ENCODE measurements around the gene WHRN.

The WHRN gene

GRCh38 chr9:114505187-114506081, at the start of gene WHRN:
Gene WHRN, minus strand, starts transcription at chr9:114505473. Its CDS starts 672 bp downstream, at chr9:114504801.
- no peak for DNase-seq

GRCh38 chr9:114553202-114553601, 47.9 kb upstream of the WHRN start:
- no peak for DNase-seq

- no peak for DNase-seq
Observed at GRCh38 chr9:114552706-114553105, 47.4 kb upstream of the WHRN start.

GRCh38 chr9:114551750-114552685, 46.7 kb upstream of the WHRN start:
- no peak for DNase-seq

DNA sequence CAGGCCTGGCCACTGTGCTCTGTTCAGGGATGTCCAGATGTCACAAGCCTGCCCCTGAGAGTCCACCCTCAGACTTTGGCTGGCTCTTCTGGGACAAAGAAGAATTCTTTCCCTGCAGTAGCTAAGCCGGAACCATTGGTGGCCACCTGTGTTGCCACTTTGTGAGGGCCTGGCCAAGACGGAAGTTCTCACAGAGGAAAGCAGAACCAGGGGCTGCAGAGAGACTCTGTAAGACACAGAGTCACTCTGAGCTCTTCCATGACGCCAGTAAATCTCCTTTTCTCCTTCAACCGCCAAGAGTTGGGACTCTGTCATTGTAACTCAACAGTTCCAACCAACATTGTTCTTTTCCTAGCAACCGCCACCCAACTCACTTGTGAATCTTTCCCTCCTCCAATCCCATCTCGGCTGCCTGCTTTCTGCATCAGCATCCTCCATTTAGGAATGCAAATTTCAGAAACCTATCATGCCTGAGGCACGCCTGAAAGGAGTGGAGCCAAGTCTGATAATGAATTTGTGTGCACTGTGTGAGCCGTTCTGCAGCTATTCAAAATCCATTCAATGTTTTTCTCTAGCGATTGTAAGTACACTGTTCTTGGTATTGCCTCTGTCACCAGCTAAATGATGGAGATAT, 44.5 kb upstream of the WHRN start:
- no peak for DNase-seq

GRCh38 chr9:114546851-114547250, 41.6 kb upstream of the WHRN start:
- no peak for DNase-seq

DNA sequence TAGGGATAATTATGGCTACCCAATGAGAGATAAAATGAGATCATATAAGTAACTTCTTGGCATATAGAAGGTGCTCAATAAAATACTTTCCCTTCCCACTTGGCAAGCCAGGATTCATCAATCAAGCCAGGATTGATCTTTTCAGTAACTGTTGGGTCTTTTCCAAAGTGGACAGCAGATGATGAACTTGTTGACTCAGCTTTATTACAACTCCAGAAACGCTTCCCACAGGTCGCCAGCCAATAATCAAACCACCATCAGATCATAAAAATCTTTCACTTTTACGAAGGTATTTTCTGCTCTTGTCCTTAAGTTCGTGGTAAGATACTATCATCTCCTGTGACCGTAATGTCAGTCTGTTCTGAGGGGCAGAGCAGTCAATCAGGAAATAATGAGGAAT, 39.8 kb upstream of the WHRN start:
- no peak for DNase-seq

DNA sequence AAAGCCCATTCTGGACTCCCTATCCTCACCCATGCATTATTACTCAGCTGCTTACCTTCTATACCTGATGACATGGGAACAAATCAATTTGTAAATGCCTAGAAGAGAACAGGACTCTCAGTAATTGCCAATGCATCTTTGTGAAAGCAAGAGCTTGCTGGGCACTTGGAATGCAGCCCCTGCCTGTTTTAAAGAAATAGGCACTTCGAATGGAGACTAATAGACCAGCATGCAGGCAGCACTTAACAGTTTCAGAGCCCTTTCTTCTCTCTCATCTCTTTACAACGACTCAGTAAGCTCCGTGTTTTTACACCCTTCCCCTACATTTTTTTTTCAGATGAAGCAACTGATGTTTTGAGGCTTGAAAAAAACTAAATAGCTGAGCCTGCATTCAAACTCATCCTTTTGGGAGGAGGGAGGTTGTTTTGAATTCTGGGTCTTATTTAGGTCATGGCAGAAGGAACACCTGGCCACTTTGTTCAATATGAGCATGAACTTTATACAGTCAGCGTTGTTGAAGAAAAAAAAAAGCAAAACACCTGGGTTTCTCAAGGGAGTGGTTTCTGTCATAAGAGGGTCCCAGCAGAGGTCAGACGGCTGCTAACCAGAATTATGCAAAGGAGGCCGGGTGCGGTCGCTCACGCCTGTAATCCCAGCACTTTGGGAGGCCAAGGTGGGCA, 34.6 kb upstream of the WHRN start:
- DNase-seq: no peak

DNA sequence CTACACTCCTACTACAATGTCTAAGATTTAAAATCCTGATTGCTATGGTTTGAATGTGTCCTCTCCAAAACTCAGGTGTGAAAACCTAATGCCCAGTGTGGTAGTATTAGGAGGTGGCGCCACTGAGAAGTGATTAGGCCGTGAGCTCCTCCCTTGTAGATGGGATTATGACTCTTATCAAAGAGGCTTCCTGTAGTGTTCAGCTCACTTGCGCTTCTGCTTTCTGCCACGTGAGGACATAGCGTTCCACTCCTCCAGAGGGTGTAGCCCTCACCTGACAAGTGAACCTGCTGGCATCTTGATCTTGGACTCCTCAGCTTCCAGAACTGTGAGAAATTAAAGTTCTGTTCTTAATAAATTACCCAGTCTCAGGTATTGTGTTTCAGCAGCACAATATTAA, 33.0 kb upstream of the WHRN start:
- no peak for DNase-seq

GRCh38 chr9:114532561-114533237, 27.4 kb upstream of the WHRN start:
- DNase-seq: no peak

DNA sequence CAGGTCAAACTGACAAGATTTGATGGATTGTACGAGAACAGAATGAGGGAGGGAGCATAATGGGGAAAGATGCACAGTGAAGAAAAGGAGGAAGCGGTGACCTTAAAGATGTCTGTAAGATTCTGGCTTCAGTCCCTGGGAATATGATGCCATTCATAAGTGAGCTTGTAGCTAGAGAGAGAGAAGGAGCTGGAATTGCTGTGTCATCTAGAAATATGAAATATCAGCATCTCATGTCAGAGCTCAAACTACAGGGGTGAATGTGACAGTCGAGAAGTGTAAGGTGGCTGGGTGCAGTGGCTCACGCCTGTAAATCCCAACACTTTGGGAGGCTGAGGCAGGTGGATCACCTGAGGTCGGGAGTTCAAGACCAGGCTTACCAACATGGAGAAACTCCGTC, 24.0 kb upstream of the WHRN start:
- DNase-seq: no peak

DNA sequence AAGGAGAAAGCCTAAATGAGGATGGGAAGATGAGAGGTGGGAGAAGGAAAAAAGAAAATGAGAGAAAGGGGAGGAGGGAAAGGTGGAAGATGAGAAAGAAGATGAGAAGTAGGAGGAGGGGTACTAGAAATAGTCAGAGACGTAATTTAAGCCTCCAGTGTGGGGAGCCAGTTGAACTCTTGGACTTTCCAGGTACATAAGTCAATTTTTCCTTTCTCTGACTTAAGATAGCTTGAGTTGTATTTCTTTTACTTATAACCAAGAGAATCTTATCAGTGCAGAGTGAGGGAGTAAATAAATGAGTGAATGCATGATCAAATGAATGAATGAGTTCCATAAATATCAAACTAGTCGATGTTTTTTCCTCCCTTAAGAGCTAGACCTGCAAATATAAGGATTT, 21.5 kb upstream of the WHRN start:
- DNase-seq: no peak

- no peak for DNase-seq
Observed at GRCh38 chr9:114525513-114525912, 20.2 kb upstream of the WHRN start.

DNA sequence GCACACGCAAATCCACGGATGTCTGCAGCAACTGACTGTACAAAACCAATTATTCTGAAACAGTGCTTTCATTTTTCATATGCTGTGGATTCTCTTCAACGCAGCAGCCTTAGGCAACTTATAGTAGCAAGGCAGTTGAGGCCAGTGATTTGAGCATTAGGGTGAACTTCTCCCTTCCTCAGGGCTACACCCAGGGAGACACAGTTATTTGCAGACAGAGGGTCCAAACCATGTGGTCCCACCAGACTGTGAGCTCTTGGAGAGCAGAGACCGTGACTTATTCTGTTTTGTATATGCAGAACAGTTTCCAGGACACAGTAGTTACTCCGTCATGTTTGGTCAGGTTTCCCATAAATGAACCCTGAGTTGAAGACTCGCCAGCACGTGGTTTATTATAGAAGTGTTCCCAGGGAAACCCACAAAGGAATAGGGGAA, 19.0 kb upstream of the WHRN start:
- no peak for DNase-seq

DNA sequence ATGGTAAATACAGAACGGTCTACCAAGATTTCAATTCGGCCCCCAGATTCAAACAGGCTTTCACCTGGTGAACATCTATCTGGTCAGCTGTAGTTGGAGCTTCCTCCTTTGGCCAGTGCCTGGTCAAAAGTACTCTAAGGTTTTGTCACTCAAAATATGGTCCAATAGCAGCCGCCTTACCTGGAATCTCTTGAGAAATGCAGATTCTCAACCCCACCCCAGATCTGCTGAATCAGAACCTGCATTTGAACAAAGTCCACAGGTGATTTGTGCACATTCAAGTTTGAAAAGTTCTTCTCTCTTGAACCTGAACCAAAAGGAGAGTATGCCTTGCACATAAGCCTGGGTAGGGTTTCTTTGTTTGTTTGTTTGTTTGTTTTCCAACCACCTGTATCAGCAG, 17.6 kb upstream of the WHRN start:
- DNase-seq: no peak

DNA sequence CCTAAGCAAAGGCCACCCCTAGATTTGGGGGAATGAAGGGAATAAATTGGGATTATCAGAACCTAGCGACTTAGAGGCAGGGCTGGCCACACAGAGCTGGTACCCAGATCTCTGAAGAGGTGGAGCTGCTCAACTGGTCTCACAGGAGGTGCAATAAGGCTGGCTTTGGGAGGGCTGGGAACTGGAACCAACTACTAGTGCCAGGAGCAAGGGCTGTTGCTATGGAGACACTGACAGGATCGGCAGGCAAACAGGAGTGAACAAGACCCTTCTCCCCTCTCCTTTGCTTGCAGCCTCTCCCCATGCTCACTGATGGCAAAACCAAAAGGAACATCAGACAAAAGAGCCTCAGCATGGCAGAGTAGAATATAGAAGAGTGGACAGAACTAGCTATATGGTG, 17.0 kb upstream of the WHRN start:
- no peak for DNase-seq

- DNase-seq: no peak
Observed at GRCh38 chr9:114521846-114522245, 16.6 kb upstream of the WHRN start.

DNA sequence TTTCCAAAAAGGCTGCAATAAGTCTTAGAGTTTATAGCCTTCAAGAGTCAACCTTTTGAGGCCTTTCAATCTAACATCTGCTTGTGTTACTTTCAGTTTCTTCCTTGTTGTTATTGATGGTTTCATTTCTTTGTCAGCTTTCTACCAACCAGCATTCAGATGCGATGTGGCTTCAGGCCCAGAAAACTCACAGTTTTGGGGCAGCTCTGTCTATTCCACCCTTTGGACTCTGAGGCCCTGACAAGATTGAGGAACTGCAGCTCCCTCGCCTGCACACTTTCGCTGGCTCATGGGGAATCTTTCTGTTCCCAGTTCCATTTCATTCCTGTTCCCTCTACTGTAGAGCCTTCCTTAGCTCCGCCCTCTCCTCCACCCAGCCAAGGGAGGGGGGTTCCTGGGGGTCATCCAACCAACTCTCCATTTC, 13.3 kb upstream of the WHRN start:
- DNase-seq: no peak

- DNase-seq: no peak
Observed at GRCh38 chr9:114518120-114518519, 12.8 kb upstream of the WHRN start.

DNA sequence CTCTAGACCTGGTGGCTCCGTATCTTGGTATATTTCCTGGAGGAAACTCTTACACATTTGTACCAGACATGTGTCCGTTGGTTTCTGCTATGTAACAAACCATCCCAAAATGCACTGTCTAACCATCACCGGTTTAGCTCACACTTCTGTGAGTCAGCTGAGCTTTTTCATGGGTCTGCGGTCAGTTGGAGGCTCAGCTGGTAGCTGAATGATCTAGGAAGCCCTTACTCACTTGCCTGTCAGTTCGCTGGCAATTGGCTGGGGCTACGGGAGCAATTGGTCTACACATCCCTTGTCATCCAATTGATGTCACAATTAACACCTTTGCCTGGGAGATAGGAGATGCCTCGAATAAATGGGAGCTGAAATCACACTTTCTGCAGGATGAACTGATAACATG, 11.6 kb upstream of the WHRN start:
- DNase-seq: no peak

DNA sequence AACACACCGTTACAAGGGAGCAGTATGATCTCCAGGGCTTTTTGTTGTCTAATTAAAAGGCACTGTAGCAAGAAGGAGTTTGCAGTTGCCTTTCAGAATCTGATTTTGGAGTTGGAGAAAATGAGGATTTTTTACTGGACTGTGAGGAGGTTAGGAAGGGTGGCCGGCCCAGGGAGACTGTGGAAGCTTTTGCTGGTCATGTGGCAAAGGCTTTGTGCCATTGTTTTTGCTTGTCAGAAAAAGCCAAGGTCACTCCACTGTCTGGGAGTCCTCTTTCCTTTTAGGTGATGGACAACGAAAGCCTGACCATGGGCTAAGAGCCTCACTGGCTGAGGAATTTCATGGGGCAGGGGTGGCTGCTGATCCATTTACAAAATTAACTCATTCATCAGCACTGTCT, 10.3 kb upstream of the WHRN start:
- no peak for DNase-seq

DNA sequence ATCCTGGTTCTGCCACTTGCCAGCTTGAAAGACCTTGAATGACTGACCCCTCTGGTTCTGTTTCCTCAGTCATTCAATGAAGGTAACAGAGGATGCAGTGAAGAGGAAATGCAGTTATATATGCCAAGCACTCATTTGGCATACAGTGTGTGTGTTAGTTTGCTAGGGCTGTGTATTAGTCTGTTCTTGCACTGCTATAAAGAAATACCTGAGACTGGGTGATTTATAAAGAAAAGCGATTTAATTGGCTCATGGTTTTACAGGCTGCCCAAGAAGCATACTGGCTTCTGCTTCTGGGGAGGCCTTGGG, 8.6 kb upstream of the WHRN start:
- no peak for DNase-seq

Measured in GF-D8 (cell line).